ENCODE data around the gene WDR74. TPM values are rescaled to one million over a fixed set of nuclear protein-coding genes. Genes with fewer than 3 reads are reported as not detected.

The WDR74 gene
- total and polyA plus RNA-seq, 9 of the 15 experiments (the other 6 are each of a cell fraction or from before 2014, with no cell fraction given): 32.7 to 210 (median 114) TPM

GRCh38 chr11:62842171-62842741 lies 2.9 kb upstream of the WDR74 start (continued):
- TF ChIP-seq ZNF592 (IDR thresholded peaks at IDR 0.05) (peak; percentile 45), ZNF146 (CRISPR knock-in tag; IDR thresholded peaks at IDR 0.05; ENCODE audit: unreplicated experiment) (no peak), MBD1 (CRISPR knock-in tag; IDR thresholded peaks at IDR 0.05) (0 out of 2 replicates have a peak, but pooled peaks have one; percentile 43), MECOM (CRISPR knock-in tag; IDR thresholded peaks at IDR 0.05) (0 out of 2 replicates have a peak, but pooled peaks have one; percentile 20), ZSCAN29 (IDR thresholded peaks at IDR 0.05) (0 out of 2 replicates have a peak, but pooled peaks have one; percentile 26), ZNF511 (CRISPR knock-in tag; IDR thresholded peaks at IDR 0.05) (0 out of 2 replicates have a peak, but pooled peaks have one; percentile 5), MLLT1 (IDR thresholded peaks at IDR 0.05) (peak in 1 of 2 experiments; percentile 91; a peak in 2 of 4 replicates), THRAP3 (IDR thresholded peaks at IDR 0.05; ENCODE audit: borderline replicate concordance) (peak; percentile 89; the same call in 1 of the 2 replicates), KDM4B (IDR thresholded peaks at IDR 0.05; ENCODE audit: borderline replicate concordance in 2 of 2, low read depth in 1 of 2) (no peak)

Measured in K562 (cell line).